T1000 (cell line): ENCODE measurements around the gene SIGLECL1.

ENCODE experiments used
- DNase-seq: peaks from one replicate; lab custom pipeline; 2025; ENCODE audit warnings: mixed read lengths; lab: John Stamatoyannopoulos, UW

SIGLECL1 gene

DNA sequence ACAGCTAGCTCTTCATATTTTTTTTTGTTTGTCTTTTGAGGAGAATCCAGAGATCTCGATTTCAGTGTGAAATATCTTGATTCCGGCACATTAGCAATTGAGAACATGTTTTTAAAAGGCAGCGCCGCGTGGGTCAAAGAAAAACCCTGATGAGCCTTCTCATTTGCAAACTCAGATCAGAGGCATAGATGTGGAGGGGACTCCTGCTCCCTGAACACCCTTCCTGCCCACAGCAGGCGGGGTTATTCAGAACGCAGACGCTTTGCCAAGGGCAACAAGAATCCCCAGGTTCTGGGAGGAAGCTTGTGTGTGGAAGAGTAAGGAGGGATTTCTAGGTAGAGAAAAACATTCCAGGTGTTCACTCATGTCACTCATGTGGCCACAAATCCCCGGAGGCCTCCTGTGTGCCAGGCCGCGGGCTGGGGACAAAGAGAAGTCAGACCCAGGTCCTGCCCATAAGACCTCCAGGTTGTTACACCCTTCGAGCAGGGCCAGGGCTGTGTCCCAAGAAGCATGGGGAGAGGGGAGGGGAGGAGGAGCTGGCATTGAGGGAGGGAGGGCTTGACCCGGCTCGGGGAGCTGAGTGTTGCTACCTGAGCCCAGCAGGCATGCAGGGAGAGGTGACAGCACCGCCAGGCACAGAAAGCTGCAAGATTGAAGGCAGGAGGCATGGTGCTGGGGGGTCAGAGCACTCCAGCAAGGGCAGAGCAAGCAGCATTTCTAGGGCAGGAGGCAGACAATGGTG is 44.7 kb downstream of the SIGLECL1 start:
- DNase-seq, result no peak

DNA sequence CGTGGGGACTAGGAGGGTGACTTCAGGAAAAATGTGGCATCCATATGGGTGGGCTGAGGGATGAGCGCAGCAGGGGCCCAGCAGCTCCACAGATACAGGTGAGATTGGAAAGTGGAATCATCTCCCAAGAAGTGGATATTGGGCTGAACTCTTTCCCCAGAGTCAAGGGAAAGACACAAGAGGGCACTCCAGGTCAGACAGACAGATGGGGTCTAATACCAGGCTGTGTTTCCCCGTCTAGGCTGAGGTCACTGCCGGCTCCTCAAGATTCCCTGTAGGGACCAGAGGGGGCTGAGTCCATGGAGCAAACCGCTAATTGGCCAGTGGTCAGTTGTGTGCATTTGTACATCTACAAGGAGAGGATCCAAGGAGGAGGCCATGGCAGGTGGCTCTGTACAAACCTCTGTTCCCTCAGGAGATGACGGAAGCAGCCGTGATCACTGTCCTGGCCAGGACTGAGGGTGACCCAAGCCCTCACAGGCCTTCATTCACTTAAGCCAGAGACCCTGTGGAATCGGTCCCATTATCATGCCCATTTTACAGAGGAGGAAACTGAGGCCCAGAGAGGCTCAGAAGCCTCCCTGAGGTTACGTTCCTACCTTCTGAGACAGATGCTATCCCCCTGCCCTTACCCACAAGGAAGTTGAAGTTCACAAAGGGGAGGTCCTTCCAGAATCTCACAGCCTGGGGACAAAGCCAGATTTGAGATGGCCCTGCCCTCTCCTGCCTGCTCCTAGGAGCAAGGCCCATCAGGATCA is 45.6 kb downstream of the SIGLECL1 start:
- DNase-seq, result no peak

DNA sequence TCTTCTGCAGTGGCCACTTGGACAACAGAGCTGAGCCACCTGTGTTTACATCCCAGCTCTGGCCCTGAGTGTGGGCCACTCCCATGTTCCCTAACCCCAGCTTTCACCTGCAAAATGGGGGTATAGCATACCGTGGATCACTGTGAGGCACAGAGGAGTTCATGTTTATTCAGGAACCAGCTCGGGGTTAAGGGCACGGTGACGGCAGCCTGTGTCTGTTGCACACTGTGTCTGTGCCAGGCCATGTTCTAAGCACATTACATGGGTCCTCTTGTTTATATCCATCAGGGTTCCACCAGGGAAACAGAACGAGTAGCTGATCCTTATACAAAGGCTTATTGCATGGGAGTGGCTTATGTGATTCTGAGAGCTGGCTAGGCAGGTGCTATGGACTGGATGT is 46.5 kb downstream of the SIGLECL1 start:
- DNase-seq, result no peak

DNA sequence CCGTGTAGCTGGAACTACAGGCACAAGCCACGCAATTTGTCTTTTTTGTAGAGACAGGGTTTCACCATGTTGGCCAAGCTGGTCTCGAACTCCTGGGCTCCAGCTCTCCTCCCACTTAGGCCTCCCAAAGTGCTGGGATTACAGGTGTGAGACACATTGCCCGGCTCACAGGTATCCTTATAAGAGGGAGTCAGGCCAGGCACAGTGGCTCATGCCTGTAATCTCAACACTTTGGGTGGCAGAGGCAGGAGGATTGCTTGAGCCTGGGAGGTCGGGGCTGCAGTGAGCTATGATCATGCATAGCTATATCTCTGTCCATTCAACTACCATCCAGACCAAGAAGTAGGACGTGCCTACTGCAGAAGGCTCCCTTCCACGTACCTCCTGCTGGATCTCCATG is 50.4 kb downstream of the SIGLECL1 start:
- DNase-seq, result no peak

DNA sequence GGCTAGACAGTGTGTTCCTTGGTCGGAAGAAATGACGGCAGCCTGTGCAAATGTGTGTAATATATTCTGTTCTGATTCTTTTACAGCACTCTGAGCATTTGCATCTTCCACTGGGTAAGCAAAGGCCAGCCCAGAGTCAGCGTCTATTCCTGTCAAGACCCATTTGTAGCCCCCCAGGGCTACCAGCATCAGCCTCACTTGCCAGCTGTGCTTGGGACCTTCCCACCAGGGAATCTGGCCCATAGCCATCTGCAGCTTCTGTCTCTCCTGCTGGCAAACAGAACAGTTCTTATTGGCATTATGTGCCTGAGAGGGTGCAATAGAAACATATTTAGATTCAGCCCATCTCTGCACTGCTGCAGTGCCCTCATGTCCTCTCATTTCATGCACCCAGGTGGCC is 54.6 kb downstream of the SIGLECL1 start:
- no peak for DNase-seq

DNA sequence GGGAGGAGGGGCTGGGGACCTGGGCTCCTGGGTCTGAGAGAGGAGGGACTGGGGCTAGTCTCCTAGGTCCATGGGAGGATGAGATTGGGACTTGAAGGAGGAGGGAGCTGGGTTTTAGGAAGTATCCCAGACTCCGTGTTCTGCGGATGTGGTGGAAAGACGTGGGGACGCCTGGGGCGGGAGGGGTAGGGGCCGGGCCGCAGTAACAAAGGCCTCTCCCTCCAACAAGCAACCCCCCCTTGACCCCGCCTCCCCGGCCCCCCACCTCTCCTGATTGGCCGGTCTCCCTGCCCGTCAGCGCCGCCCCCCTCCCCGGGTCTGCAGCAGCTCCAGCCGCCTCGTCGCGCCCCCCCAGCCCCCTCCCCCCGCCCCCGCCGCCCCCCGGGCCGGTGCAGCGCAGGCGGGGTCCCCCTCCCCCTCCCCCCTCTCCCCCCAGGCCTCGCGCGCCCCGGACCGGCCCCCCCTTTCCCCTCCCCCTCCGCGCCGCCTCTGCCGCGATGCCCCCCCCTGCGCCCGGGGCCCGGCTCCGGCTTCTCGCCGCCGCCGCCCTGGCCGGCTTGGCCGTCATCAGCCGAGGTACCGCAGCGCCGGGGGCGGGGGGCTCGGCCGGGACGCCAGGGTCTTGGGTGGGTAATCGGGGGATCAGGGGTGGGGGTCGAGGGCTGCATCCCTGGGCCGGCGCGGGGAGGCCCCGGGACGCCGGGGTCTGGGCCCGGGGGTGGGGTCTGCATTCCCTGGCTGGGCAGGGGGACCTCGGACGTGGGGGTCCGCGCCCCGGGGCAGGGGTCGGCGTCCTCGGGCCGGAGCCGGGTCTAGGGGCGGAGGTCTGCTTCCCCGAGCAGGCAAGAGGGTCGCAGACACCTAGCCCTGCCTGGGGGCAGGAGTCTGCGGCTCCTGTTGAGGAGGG is 60.7 kb downstream of the SIGLECL1 start, which contains the start of gene IGLON5:
Gene IGLON5 (plus strand): TSS at position 294 of the 907 bp plus-strand sequence. CDS start 204 bp downstream, at position 498.
- no peak for DNase-seq

DNA sequence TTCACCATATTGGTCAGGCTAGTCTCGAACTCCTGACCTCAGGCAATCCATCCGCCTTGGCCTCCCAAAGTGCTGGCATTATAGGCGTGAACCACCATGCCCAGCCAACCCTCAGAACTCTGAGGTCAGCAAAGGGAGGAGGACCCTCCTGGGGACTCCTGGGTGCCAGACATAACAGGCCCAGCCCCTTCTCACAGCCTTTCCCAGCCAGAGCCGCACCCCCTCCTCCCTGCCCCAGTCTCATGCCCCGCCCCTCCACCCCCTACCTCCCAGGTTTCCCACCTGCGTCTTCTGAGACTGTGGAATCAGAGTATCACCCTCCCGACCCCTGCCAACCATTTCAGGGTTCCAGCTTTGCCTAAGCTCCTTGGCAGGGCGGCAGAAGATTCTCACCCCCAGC is 65.8 kb downstream of the SIGLECL1 start:
- no peak for DNase-seq

DNA sequence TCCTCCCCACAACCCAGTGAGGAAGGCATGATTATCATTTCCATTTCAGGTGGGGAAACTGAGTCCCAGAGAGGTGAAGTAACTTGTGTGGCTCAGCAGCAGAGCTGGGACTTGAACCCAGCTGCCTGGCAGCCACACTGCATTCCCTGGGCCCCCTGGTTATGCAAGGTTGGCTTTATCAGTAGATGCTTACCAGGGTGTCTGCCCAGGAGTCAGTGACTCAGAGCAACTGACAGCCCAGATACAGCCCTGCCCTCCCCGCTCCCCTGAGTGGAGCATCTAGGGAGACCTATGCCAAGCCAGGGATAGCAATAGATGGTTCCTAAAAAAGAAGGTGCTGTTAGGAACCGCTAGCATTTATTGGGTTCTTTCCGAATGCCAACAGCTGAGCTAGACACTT is 66.5 kb downstream of the SIGLECL1 start:
- no peak for DNase-seq

DNA sequence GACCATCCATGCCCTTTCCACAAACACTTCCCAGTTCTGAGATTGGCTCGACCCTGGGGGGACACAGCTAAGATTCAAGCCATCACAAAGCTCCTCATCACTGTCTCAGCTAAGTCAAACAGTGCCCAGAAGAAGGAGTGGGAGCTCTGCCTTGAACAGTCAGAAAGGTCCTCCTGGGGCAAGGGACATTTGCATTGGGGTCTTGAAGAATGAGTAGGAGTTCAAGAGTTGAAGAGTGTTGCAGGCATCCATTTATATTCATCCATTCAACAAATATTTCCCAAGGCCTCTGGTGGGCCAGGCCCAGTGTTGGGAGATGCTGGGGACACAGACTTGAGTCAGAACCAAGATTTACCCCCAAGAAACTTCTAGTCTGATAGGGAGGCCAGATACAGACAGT is 67.1 kb downstream of the SIGLECL1 start:
- no peak for DNase-seq
